K562 (cell line): ENCODE results near the gene LAGE3. TPM values are rescaled to one million over a fixed set of nuclear protein-coding genes. Genes with fewer than 3 reads are reported as not detected.

ENCODE experiments used
- ATAC-seq: fragments of 200-7000 bp; cut with Tn5 transposase; 3 replicates; pipeline ENCODE4 v1.9.1; 2020; ENCODE audit warnings: moderate library complexity
- BruUV-seq: library from RNA; stranded (reverse); fragments of 400-500 nt; replicated peaks from 2 replicates; lab custom pipeline; 2021; lab: Mats Ljungman, UMichigan
- CTCF ChIA-PET: fragments of 300-600 bp; formaldehyde crosslinking; extraction: SDS; loops from one replicate; lab custom pipeline; 2021; ENCODE audit warnings: low intra/inter-chr PET ratio; lab: Yijun Ruan, JAX
- POLR2A ChIA-PET: fragments of 300-600, 350-650 bp; sonication (Branson Sonifier 250); formaldehyde crosslinking; extraction: SDS; loops from one replicate; lab custom pipeline; 2021; ENCODE audit warnings: antibody characterized with exemption, inconsistent platforms; lab: Yijun Ruan, JAX
- DNase-seq, 4 experiments: peaks; one replicate each; pipeline versions ENCODE4 v3.0.0 to v3.0.0-alpha.2; 2011 to 2018; ENCODE audit warnings: low spot score in 3 of 4, mixed read lengths in 3 of 4; ENCODE audit errors: extremely low read depth in 1 of 4
- FAIRE-seq: peaks from 2 replicates; lab custom pipeline; 2011; peaks lifted over from hg19 to GRCh38; lab: Jason Lieb, UNC
- H2AFZ ChIP-seq: 2 replicates; pipeline ENCODE4 v1.6.0; 2011; ENCODE audit warnings: low read depth, low read length, control low read depth, inconsistent platforms
- H3K27ac ChIP-seq: fragments of 200-600 bp; 3 replicates; pipeline ENCODE4 v1.8.0; 2011; ENCODE audit warnings: low read depth, mild to moderate bottlenecking, control low read depth, inconsistent platforms, low read length, moderate library complexity, mixed read lengths; ENCODE audit errors: extremely low read depth
- H3K27me3 ChIP-seq, 2 experiments: fragments of 300-600 bp in 1 of 2; 2 replicates in 1 of 2; 3 replicates in 1 of 2; pipeline versions ENCODE4 v1.6.0 to v1.8.0; 2011; ENCODE audit warnings: inconsistent platforms in 2 of 2, low read length in 2 of 2, mild to moderate bottlenecking in 1 of 2, mixed read lengths in 1 of 2, moderate library complexity in 1 of 2; ENCODE audit not compliant: control insufficient read depth in 2 of 2, insufficient read depth in 2 of 2
- H3K36me3 ChIP-seq: fragments of 300-600 bp; 3 replicates; pipeline ENCODE4 v1.8.0; 2011; ENCODE audit warnings: mild to moderate bottlenecking, low read length, inconsistent platforms; ENCODE audit not compliant: control insufficient read depth, insufficient read depth
- H3K4me1 ChIP-seq, 2 experiments: fragments of 200-600 bp in 1 of 2; replicated peaks in 1 of 2; 2 replicates in 1 of 2; 3 replicates in 1 of 2; pipeline versions ENCODE4 v1.5.1 to v1.8.0; 2011; ENCODE audit warnings: inconsistent platforms in 2 of 2, low read length in 2 of 2, mild to moderate bottlenecking in 1 of 2, mixed read lengths in 1 of 2, moderate library complexity in 1 of 2; ENCODE audit not compliant: control insufficient read depth in 2 of 2, insufficient read depth in 2 of 2
- H3K4me2 ChIP-seq: 2 replicates; pipeline ENCODE4 v1.6.1; 2011; ENCODE audit warnings: low read length, control low read depth, inconsistent platforms, mixed read lengths; ENCODE audit not compliant: insufficient read depth
- H3K4me3 ChIP-seq: fragments of 200-600 bp; sonication (generic), shearing (Covaris generic); 2 replicates; pipeline ENCODE4 v1.5.1; 2016; ENCODE audit warnings: control low read depth, inconsistent platforms
- H3K79me2 ChIP-seq: fragments of 200-600 bp; 3 replicates; pipeline ENCODE4 v1.8.0; 2011; ENCODE audit warnings: low read length, inconsistent platforms; ENCODE audit not compliant: control insufficient read depth, insufficient read depth
- H3K9ac ChIP-seq, 2 experiments: 2 replicates each; pipeline versions ENCODE4 v1.6.0 to v1.6.1; 2011; ENCODE audit warnings: low read depth in 2 of 2, low read length in 2 of 2, control low read depth in 1 of 2, inconsistent platforms in 1 of 2, mild to moderate bottlenecking in 1 of 2, mixed read lengths in 1 of 2; ENCODE audit not compliant: insufficient read depth in 1 of 2
- H3K9me1 ChIP-seq: one replicate; pipeline ENCODE4 v1.6.0; 2011; ENCODE audit warnings: inconsistent platforms, mild to moderate bottlenecking, low read length, moderate library complexity; ENCODE audit not compliant: control insufficient read depth, insufficient read depth
- H3K9me3 ChIP-seq: replicated peaks from 2 replicates; pipeline ENCODE4 v1.5.1; 2011; ENCODE audit warnings: low read depth, low read length, inconsistent platforms; ENCODE audit not compliant: control insufficient read depth, insufficient read depth
- H4K20me1 ChIP-seq: replicated peaks from 2 replicates; pipeline ENCODE4 v1.6.1; 2011; ENCODE audit warnings: low read length, inconsistent platforms, mixed read lengths; ENCODE audit not compliant: control insufficient read depth, insufficient read depth
- E2F8 ChIP-seq: fragments of 450-650 bp; IDR thresholded peaks from 2 replicates; pipeline ENCODE4 v1.7.1; 2018; ENCODE audit warnings: mild to moderate bottlenecking, low read depth; ENCODE audit not compliant: partially characterized antibody
- KLF6 ChIP-seq: fragments of 250-450 bp; sonication (Bioruptor Pico); IDR thresholded peaks from 2 replicates; pipeline ENCODE4 v1.4.0; 2020; ENCODE audit warnings: mild to moderate bottlenecking, moderate library complexity, borderline replicate concordance
- NCOA4 ChIP-seq: fragments of 450-650 bp; IDR thresholded peaks from 2 replicates; pipeline ENCODE4 v1.6.1; 2018; ENCODE audit warnings: mild to moderate bottlenecking; ENCODE audit not compliant: partially characterized antibody
- NEUROD1 ChIP-seq: fragments of 150-350 bp; IDR thresholded peaks from 2 replicates; pipeline ENCODE4 v1.6.1; 2014; ENCODE audit warnings: borderline replicate concordance, low read length, low read depth; ENCODE audit not compliant: partially characterized antibody
- NR2C2 ChIP-seq, 2 experiments: fragments of 200-800 bp in 1 of 2; sonication (Bioruptor generic) in 1 of 2; sonication (generic) in 1 of 2; formaldehyde crosslinking in 1 of 2; IDR thresholded peaks; 2 replicates each; pipeline versions ENCODE4 v1.6.1 to v1.8.0; 2016 to 2022; ENCODE audit warnings: mild to moderate bottlenecking in 1 of 2, missing compliant biosample characterization in 1 of 2, missing genetic modification characterization in 1 of 2, missing genetic modification reagents in 1 of 2
- RBM22 ChIP-seq: fragments of 200-400 bp; formaldehyde crosslinking; IDR thresholded peaks from 2 replicates; pipeline ENCODE4 v1.6.1; 2018; ENCODE audit warnings: low read length, low read depth; ENCODE audit not compliant: poor library complexity, severe bottlenecking
- SP1 ChIP-seq: sonication (generic); formaldehyde crosslinking; IDR thresholded peaks from 2 replicates; pipeline ENCODE4 v1.8.1; 2022; ENCODE audit warnings: mild to moderate bottlenecking, missing genetic modification reagents
- XRCC3 ChIP-seq: fragments of 450-650 bp; IDR thresholded peaks from 2 replicates; pipeline ENCODE4 v1.6.1; 2017; ENCODE audit warnings: mild to moderate bottlenecking, moderate library complexity
- YBX1 ChIP-seq: fragments of 450-650 bp; IDR thresholded peaks from 2 replicates; pipeline ENCODE4 v1.7.1; 2016; ENCODE audit warnings: mild to moderate bottlenecking
- ZNF146 ChIP-seq: IDR thresholded peaks from one replicate; pipeline ENCODE4 v1.6.1; 2018; ENCODE audit warnings: missing compliant biosample characterization; ENCODE audit not compliant: unreplicated experiment
- ZNF316 ChIP-seq: fragments of 450-650 bp; IDR thresholded peaks from 2 replicates; pipeline ENCODE4 v1.6.1; 2016
- WGBS: fragments of 100-300 bp; shearing (Covaris generic); methylation state at CpG from one replicate; pipeline ENCODE4 v1.1.6; 2016; ENCODE audit warnings: low coverage, mixed read lengths; ENCODE audit not compliant: insufficient coverage; ENCODE audit errors: missing lambda C conversion rate; 5-methylcytosine and 5-hydroxymethylcytosine counted together
- in situ Hi-C: fragments of 300-500 bp; cut with MboI; formaldehyde crosslinking; loops from 4 replicates; pipeline ENCODE4 v1.15.0; 2018; ENCODE audit warnings: inconsistent platforms, mixed read lengths
- intact Hi-C: fragments of 100-400 bp; cut with micrococcal nuclease; formaldehyde crosslinking; loops from 2 replicates; pipeline ENCODE4 v1.14.2; 2022
- polyA plus RNA-seq, 8 experiments: library from polyadenylated mRNA; depleted of rRNA in 4 of 8; stranded (reverse) in 5 of 8; unstranded in 3 of 8; fragments of >200 nt; fragmentation: Nextera tagmentation in 2 of 8; fragmentation: Illumina TruSeq in 1 of 8; extraction: Ambion mirVana in 2 of 8; extraction: Trizol in 1 of 8; gene quantifications; 2 replicates each; pipeline versions ENCODE4 v1.2.1 to v1.2.3, GENCODE V29; 2011 to 2014; ENCODE audit warnings: inconsistent platforms in 1 of 8, missing spikeins in 1 of 8
- total RNA-seq, 7 experiments: library from RNA; depleted of rRNA in 6 of 7; stranded (reverse); fragments of >200 nt in 6 of 7; fragmentation: Illumina TruSeq in 2 of 7; extraction: Trizol in 2 of 7; gene quantifications; 2 replicates each; pipeline versions ENCODE4 v1.2.1 to v1.2.3, GENCODE V29; 2011 to 2021; ENCODE audit warnings: low replicate concordance in 1 of 7
- TF ChIP-seq, protein P1 (sequence below): fragments of 250-450 bp; sonication (Bioruptor Pico); IDR thresholded peaks from 2 replicates; pipeline ENCODE4 v1.5.0; 2022; ENCODE audit warnings: mild to moderate bottlenecking
- TF ChIP-seq, protein P2 (sequence below): fragments of 450-650 bp; IDR thresholded peaks from 2 replicates; pipeline ENCODE4 v1.6.1; 2016; ENCODE audit warnings: borderline replicate concordance

The LAGE3 gene
- total and polyA plus RNA-seq, 9 of the 15 experiments (the other 6 are each of a cell fraction or from before 2014, with no cell fraction given) = 28.2 to 125 (median 35.8) TPM

GRCh38 chrX:154489182-154489581, 10.1 kb upstream of the LAGE3 start:
- Histone ChIP-seq H3K79me2 (peaks cover 60% of the 10 kb centered on the region), H3K36me3 (peaks cover 39% of the 10 kb centered on the region), H3K4me2 (peak overlapping the region; percentile 93), H3K9me1 (no peaks in the 10 kb centered on the region), H3K27me3 (no peaks in the 10 kb centered on the region), H2AFZ (no peak overlapping the region), H3K27ac (peak overlapping the region; percentile 87), H4K20me1 (peaks cover 7% of the 10 kb centered on the region; the same call in 1 of the 2 replicates), H3K9ac (peak overlapping the region; percentile 85 to 96; a peak in 3 of 4 replicates), H3K9me3 (no peaks in the 10 kb centered on the region), H3K4me1 (peaks cover 35 to 77% of the 10 kb centered on the region in 2 experiments), H3K4me3 (peak overlapping the region; percentile 72; the same call in 1 of the 2 replicates)
- no peak for ATAC-seq
- FAIRE-seq = no peak
- ChIA-PET POLR2A (interaction anchor here (0.7 to 1.5 kb wide), 3 partner anchors 8 to 51 kb away, joined by 3 to 5 read pairs (median 4); no protein-coding TSS in a partner anchor), CTCF (no interaction called here)
- intact Hi-C loops = loop anchor here (5.0 kb wide), 1 partner anchor 92 kb away; the partner anchor contains the start of gene RPL10
- in situ Hi-C loops = no loop called here
- no peak for DNase-seq
- WGBS = 62% methylated on average over 4 of the region's 4 CpGs
- BruUV-seq = no TSS peak
- TF ChIP-seq SP1 (no peak), NCOA4 (no peak), NEUROD1 (no peak), NR2C2 (CRISPR knock-in tag; IDR thresholded peaks at IDR 0.05) (no peak), NR2C2 (tag; IDR thresholded peaks at IDR 0.05) (no peak), YBX1 (no peak), E2F8 (no peak), RBM22 (no peak), KLF6 (CRISPR knock-in tag) (no peak), XRCC3 (no peak), ZNF146 (CRISPR knock-in tag) (no peak), ZNF316 (no peak)
- TF ChIP-seq, protein P1, sequence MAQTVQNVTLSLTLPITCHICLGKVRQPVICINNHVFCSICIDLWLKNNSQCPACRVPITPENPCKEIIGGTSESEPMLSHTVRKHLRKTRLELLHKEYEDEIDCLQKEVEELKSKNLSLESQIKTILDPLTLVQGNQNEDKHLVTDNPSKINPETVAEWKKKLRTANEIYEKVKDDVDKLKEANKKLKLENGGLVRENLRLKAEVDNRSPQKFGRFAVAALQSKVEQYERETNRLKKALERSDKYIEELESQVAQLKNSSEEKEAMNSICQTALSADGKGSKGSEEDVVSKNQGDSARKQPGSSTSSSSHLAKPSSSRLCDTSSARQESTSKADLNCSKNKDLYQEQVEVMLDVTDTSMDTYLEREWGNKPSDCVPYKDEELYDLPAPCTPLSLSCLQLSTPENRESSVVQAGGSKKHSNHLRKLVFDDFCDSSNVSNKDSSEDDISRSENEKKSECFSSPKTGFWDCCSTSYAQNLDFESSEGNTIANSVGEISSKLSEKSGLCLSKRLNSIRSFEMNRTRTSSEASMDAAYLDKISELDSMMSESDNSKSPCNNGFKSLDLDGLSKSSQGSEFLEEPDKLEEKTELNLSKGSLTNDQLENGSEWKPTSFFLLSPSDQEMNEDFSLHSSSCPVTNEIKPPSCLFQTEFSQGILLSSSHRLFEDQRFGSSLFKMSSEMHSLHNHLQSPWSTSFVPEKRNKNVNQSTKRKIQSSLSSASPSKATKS = no peak
- TF ChIP-seq, protein P2, sequence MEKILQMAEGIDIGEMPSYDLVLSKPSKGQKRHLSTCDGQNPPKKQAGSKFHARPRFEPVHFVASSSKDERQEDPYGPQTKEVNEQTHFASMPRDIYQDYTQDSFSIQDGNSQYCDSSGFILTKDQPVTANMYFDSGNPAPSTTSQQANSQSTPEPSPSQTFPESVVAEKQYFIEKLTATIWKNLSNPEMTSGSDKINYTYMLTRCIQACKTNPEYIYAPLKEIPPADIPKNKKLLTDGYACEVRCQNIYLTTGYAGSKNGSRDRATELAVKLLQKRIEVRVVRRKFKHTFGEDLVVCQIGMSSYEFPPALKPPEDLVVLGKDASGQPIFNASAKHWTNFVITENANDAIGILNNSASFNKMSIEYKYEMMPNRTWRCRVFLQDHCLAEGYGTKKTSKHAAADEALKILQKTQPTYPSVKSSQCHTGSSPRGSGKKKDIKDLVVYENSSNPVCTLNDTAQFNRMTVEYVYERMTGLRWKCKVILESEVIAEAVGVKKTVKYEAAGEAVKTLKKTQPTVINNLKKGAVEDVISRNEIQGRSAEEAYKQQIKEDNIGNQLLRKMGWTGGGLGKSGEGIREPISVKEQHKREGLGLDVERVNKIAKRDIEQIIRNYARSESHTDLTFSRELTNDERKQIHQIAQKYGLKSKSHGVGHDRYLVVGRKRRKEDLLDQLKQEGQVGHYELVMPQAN = no peak
